GM23338 (cell line): ENCODE measurements around the gene CHRM5. TPM values are rescaled to one million over a fixed set of nuclear protein-coding genes. Genes with fewer than 3 reads are reported as not detected.

Experiments
- CREB1 ChIP-seq: fragments of 250-450 bp; sonication (Bioruptor Pico); IDR thresholded peaks from 2 replicates; pipeline ENCODE4 v1.5.0; 2020; ENCODE audit warnings: low read depth, mild to moderate bottlenecking, moderate library complexity
- EZH2 ChIP-seq: fragments of 200-600 bp; sonication (generic); IDR thresholded peaks from one replicate; pipeline ENCODE4 v1.8.0; 2017; ENCODE audit warnings: antibody characterized with exemption, mild to moderate bottlenecking, low read depth; ENCODE audit not compliant: unreplicated experiment
- EZH2phosphoT487 ChIP-seq: fragments of 200-600 bp; sonication (generic); IDR thresholded peaks from one replicate; pipeline ENCODE4 v1.8.1; 2018; ENCODE audit warnings: antibody characterized with exemption; ENCODE audit not compliant: unreplicated experiment
- NANOG ChIP-seq: IDR thresholded peaks from 2 replicates; pipeline ENCODE4 v1.6.1; 2016; ENCODE audit warnings: antibody characterized with exemption, borderline replicate concordance
- POLR2AphosphoS5 ChIP-seq: IDR thresholded peaks from 2 replicates; pipeline ENCODE4 v1.6.1; 2016; ENCODE audit warnings: antibody characterized with exemption, low read depth
- STAT1 ChIP-seq: IDR thresholded peaks from one replicate; pipeline ENCODE4 v1.6.1; 2016; ENCODE audit warnings: antibody characterized with exemption; ENCODE audit not compliant: unreplicated experiment
- ZNF114 ChIP-seq: fragments of 250-450 bp; sonication (Bioruptor Pico); IDR thresholded peaks from 2 replicates; pipeline ENCODE4 v1.5.0; 2020; ENCODE audit warnings: mild to moderate bottlenecking, moderate library complexity
- polyA plus RNA-seq: library from polyadenylated mRNA; unstranded; fragments of >200 nt; fragmentation: Nextera tagmentation; extraction: Ambion mirVana; gene quantifications from 2 replicates; pipeline ENCODE4 v1.2.1, GENCODE V29; 2016
- total RNA-seq: library from RNA; depleted of rRNA; stranded (reverse); fragments of >200 nt; shearing (Covaris generic); gene quantifications from 2 replicates; pipeline ENCODE4 v1.2.3, GENCODE V29; 2014
- TF ChIP-seq, protein P1 (sequence below): fragments of 250-450 bp; sonication (Bioruptor Pico); IDR thresholded peaks from 2 replicates; pipeline ENCODE4 v1.5.0; 2020; ENCODE audit warnings: mild to moderate bottlenecking, moderate library complexity
- TF ChIP-seq, protein P2 (sequence below): IDR thresholded peaks from one replicate; pipeline ENCODE4 v1.6.1; 2018; ENCODE audit warnings: antibody characterized with exemption; ENCODE audit not compliant: unreplicated experiment
- TF ChIP-seq, protein P3 (sequence below): IDR thresholded peaks from 2 replicates; pipeline ENCODE4 v1.6.1; 2016; ENCODE audit warnings: antibody characterized with exemption

The CHRM5 gene
- total and polyA plus RNA-seq, 2 experiments from 2014 or later: not detected

GRCh38 chr15:33985287-33985686 lies 17.0 kb downstream of the CHRM5 start (continued):
- TF ChIP-seq, protein P1, sequence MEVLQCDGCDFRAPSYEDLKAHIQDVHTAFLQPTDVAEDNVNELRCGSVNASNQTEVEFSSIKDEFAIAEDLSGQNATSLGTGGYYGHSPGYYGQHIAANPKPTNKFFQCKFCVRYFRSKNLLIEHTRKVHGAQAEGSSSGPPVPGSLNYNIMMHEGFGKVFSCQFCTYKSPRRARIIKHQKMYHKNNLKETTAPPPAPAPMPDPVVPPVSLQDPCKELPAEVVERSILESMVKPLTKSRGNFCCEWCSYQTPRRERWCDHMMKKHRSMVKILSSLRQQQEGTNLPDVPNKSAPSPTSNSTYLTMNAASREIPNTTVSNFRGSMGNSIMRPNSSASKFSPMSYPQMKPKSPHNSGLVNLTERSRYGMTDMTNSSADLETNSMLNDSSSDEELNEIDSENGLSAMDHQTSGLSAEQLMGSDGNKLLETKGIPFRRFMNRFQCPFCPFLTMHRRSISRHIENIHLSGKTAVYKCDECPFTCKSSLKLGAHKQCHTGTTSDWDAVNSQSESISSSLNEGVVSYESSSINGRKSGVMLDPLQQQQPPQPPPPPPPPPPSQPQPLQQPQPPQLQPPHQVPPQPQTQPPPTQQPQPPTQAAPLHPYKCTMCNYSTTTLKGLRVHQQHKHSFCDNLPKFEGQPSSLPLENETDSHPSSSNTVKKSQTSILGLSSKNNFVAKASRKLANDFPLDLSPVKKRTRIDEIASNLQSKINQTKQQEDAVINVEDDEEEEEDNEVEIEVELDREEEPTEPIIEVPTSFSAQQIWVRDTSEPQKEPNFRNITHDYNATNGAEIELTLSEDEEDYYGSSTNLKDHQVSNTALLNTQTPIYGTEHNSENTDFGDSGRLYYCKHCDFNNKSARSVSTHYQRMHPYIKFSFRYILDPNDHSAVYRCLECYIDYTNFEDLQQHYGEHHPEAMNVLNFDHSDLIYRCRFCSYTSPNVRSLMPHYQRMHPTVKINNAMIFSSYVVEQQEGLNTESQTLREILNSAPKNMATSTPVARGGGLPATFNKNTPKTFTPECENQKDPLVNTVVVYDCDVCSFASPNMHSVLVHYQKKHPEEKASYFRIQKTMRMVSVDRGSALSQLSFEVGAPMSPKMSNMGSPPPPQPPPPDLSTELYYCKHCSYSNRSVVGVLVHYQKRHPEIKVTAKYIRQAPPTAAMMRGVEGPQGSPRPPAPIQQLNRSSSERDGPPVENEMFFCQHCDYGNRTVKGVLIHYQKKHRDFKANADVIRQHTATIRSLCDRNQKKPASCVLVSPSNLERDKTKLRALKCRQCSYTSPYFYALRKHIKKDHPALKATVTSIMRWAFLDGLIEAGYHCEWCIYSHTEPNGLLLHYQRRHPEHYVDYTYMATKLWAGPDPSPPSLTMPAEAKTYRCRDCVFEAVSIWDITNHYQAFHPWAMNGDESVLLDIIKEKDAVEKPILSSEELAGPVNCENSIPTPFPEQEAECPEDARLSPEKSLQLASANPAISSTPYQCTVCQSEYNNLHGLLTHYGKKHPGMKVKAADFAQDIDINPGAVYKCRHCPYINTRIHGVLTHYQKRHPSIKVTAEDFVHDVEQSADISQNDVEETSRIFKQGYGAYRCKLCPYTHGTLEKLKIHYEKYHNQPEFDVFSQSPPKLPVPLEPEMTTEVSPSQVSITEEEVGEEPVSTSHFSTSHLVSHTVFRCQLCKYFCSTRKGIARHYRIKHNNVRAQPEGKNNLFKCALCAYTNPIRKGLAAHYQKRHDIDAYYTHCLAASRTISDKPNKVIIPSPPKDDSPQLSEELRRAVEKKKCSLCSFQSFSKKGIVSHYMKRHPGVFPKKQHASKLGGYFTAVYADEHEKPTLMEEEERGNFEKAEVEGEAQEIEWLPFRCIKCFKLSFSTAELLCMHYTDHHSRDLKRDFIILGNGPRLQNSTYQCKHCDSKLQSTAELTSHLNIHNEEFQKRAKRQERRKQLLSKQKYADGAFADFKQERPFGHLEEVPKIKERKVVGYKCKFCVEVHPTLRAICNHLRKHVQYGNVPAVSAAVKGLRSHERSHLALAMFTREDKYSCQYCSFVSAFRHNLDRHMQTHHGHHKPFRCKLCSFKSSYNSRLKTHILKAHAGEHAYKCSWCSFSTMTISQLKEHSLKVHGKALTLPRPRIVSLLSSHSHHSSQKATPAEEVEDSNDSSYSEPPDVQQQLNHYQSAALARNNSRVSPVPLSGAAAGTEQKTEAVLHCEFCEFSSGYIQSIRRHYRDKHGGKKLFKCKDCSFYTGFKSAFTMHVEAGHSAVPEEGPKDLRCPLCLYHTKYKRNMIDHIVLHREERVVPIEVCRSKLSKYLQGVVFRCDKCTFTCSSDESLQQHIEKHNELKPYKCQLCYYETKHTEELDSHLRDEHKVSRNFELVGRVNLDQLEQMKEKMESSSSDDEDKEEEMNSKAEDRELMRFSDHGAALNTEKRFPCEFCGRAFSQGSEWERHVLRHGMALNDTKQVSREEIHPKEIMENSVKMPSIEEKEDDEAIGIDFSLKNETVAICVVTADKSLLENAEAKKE (CRISPR knock-in tag): no peak
- TF ChIP-seq NANOG: no peak
- TF ChIP-seq, protein P2, sequence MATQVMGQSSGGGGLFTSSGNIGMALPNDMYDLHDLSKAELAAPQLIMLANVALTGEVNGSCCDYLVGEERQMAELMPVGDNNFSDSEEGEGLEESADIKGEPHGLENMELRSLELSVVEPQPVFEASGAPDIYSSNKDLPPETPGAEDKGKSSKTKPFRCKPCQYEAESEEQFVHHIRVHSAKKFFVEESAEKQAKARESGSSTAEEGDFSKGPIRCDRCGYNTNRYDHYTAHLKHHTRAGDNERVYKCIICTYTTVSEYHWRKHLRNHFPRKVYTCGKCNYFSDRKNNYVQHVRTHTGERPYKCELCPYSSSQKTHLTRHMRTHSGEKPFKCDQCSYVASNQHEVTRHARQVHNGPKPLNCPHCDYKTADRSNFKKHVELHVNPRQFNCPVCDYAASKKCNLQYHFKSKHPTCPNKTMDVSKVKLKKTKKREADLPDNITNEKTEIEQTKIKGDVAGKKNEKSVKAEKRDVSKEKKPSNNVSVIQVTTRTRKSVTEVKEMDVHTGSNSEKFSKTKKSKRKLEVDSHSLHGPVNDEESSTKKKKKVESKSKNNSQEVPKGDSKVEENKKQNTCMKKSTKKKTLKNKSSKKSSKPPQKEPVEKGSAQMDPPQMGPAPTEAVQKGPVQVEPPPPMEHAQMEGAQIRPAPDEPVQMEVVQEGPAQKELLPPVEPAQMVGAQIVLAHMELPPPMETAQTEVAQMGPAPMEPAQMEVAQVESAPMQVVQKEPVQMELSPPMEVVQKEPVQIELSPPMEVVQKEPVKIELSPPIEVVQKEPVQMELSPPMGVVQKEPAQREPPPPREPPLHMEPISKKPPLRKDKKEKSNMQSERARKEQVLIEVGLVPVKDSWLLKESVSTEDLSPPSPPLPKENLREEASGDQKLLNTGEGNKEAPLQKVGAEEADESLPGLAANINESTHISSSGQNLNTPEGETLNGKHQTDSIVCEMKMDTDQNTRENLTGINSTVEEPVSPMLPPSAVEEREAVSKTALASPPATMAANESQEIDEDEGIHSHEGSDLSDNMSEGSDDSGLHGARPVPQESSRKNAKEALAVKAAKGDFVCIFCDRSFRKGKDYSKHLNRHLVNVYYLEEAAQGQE: no peak
- TF ChIP-seq, protein P3, sequence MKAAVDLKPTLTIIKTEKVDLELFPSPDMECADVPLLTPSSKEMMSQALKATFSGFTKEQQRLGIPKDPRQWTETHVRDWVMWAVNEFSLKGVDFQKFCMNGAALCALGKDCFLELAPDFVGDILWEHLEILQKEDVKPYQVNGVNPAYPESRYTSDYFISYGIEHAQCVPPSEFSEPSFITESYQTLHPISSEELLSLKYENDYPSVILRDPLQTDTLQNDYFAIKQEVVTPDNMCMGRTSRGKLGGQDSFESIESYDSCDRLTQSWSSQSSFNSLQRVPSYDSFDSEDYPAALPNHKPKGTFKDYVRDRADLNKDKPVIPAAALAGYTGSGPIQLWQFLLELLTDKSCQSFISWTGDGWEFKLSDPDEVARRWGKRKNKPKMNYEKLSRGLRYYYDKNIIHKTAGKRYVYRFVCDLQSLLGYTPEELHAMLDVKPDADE: no peak
- TF ChIP-seq ZNF114 (CRISPR knock-in tag): no peak
- no peak for TF ChIP-seq POLR2AphosphoS5
- TF ChIP-seq CREB1 (CRISPR knock-in tag): no peak
- TF ChIP-seq STAT1: no peak
- TF ChIP-seq EZH2: no peak
- TF ChIP-seq EZH2phosphoT487: no peak
